ENCODE measurements around the gene CTCFL.

Gene CTCFL

GRCh38 chr20:57503035-57503658 lies 21.8 kb downstream of the CTCFL start:
- no peak for DNase-seq (ENCODE audit: low spot score)
- TF ChIP-seq CTCF (IDR thresholded peaks at IDR 0.05; ENCODE audit: borderline replicate concordance, control extremely low read depth, extremely low read depth, insufficient read depth, missing control alignments): no peak
- in situ Hi-C loops (cut with MboI; ENCODE audit: low sequenced_read_pairs, unreplicated experiment): no loop called here

GRCh38 chr20:57502336-57502700 lies 22.6 kb downstream of the CTCFL start:
- in situ Hi-C loops (cut with MboI; ENCODE audit: low sequenced_read_pairs, unreplicated experiment): no loop called here
- DNase-seq (ENCODE audit: low spot score): no peak
- TF ChIP-seq CTCF (IDR thresholded peaks at IDR 0.05; ENCODE audit: borderline replicate concordance, control extremely low read depth, extremely low read depth, insufficient read depth, missing control alignments): no peak

- TF ChIP-seq CTCF (IDR thresholded peaks at IDR 0.05; ENCODE audit: borderline replicate concordance, control extremely low read depth, extremely low read depth, insufficient read depth, missing control alignments): no peak
- in situ Hi-C loops (cut with MboI; ENCODE audit: low sequenced_read_pairs, unreplicated experiment): no loop called here
- no peak for DNase-seq (ENCODE audit: low spot score)
These were observed 23.2 kb downstream of the CTCFL start for GRCh38 chr20:57501461-57502335.

- DNase-seq (ENCODE audit: low spot score): no peak
- in situ Hi-C loops (cut with MboI; ENCODE audit: low sequenced_read_pairs, unreplicated experiment): no loop called here
- no peak for TF ChIP-seq CTCF (IDR thresholded peaks at IDR 0.05; ENCODE audit: borderline replicate concordance, control extremely low read depth, extremely low read depth, insufficient read depth, missing control alignments)
These were observed 24.0 kb downstream of the CTCFL start for GRCh38 chr20:57500962-57501361.

GRCh38 chr20:57500235-57500634 lies 24.7 kb downstream of the CTCFL start:
- TF ChIP-seq CTCF (IDR thresholded peaks at IDR 0.05; ENCODE audit: borderline replicate concordance, control extremely low read depth, extremely low read depth, insufficient read depth, missing control alignments): no peak
- in situ Hi-C loops (cut with MboI; ENCODE audit: low sequenced_read_pairs, unreplicated experiment): no loop called here
- DNase-seq (ENCODE audit: low spot score): no peak

- DNase-seq (ENCODE audit: low spot score): no peak
- TF ChIP-seq CTCF (IDR thresholded peaks at IDR 0.05; ENCODE audit: borderline replicate concordance, control extremely low read depth, extremely low read depth, insufficient read depth, missing control alignments): no peak
- in situ Hi-C loops (cut with MboI; ENCODE audit: low sequenced_read_pairs, unreplicated experiment): loop anchor here (5.0 to 25.0 kb wide), 2 partner anchors 112 to 412 kb away; no protein-coding TSS in a partner anchor
These were observed 25.3 kb downstream of the CTCFL start for GRCh38 chr20:57499676-57500075.

All from GM13976 (cell line).